Astrocyte of the cerebellum (primary cell): Measurements from ENCODE around the gene HLCS.

Experiments used
- DNase-seq: peaks from one replicate; pipeline ENCODE4 v3.0.0-alpha.2; 2011; ENCODE audit warnings: low read depth
- H3K4me3 ChIP-seq: 2 replicates; pipeline ENCODE4 v1.5.1; 2011; ENCODE audit warnings: mild to moderate bottlenecking, low read depth, low read length, moderate library complexity
- in situ Hi-C: cut with HindIII; loops from 2 replicates; pipeline ENCODE4 v1.10.0; 2017; ENCODE audit warnings: low sequenced_read_pairs
- TF ChIP-seq, protein P1 (sequence below): IDR thresholded peaks from 2 replicates; pipeline ENCODE4 v1.5.1; 2012; ENCODE audit warnings: low read length, low read depth, moderate library complexity, mild to moderate bottlenecking; ENCODE audit errors: missing control alignments

HLCS gene

DNA sequence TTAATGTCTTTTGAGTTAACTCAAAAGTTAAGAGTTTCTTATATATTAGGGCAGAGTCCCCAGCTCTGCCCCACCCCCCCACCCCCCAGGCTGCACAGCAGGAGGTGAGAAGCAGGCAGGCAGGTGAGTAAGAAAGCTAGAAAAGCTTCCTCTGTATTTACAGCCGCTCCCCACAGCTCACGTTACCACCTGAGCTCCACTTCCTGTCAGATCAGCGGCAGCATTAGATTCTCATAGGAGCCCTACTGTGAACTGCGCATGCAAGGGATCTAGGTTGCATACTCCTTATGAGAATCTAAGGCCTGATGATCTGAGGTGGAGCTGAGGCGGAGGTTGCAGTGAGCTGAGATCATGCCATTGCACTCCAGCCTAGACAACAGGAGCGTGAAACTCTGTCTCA, 185.6 kb downstream of the HLCS start:
- DNase-seq, result no peak
- TF ChIP-seq, protein P1, sequence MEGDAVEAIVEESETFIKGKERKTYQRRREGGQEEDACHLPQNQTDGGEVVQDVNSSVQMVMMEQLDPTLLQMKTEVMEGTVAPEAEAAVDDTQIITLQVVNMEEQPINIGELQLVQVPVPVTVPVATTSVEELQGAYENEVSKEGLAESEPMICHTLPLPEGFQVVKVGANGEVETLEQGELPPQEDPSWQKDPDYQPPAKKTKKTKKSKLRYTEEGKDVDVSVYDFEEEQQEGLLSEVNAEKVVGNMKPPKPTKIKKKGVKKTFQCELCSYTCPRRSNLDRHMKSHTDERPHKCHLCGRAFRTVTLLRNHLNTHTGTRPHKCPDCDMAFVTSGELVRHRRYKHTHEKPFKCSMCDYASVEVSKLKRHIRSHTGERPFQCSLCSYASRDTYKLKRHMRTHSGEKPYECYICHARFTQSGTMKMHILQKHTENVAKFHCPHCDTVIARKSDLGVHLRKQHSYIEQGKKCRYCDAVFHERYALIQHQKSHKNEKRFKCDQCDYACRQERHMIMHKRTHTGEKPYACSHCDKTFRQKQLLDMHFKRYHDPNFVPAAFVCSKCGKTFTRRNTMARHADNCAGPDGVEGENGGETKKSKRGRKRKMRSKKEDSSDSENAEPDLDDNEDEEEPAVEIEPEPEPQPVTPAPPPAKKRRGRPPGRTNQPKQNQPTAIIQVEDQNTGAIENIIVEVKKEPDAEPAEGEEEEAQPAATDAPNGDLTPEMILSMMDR, result no peak
- in situ Hi-C loops, result loop anchor here (10.0 kb wide), 1 partner anchor 56 kb away; no protein-coding TSS in a partner anchor
- H3K4me3 ChIP-seq, result no peak overlapping the region

DNA sequence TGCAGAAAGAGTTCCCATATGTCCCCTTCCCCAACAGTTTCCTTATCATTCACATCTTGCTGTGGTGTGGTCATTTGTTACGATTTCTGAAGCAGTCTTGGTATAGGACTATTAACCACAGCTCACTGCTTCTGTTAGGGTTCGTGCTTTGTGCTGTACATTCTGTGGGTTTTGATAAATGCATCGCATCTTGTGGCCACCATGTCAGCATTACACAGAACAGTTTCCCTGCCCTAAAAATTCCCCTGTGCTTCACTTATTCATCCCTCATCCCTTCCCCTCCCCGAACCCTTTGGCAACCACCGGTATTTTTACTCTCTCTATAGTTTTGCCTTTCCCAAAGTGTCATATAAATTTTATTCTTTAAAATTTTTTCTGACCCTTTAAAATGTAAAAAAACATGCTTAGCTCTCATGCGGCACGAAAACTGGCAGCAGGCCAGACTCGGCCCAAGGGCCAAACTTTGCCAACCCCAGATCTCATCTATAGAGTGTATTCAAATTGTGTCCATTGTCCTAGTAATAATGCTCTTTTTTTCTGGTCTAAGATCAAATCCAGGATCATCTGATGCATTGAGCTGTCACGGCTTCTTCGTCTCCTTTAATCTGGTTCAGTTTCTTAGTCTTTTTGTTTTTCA, 189.4 kb downstream of the HLCS start:
- no peak for DNase-seq
- TF ChIP-seq, protein P1, result no peak
- H3K4me3 ChIP-seq, result no peak overlapping the region
- in situ Hi-C loops, result no loop called here

DNA sequence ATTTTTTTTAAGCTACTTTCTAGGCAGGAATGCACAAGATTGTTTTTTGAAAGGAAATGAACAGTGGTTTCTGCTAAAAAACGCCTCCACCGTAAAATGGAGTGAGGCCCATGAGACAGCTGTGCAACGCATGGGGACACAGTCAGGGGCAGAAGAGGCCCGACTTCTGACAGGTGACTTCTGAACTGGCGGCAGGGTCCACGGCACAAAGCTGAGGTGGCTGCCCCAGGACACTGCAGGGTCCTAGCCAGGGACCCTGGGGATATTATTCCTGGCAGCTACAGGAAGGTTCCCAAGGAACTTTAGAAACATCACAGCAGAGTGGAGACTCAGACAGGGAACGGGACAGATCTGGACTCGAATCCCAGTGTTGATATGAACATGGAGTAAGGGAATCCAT, 192.5 kb downstream of the HLCS start:
- TF ChIP-seq, protein P1, result no peak
- H3K4me3 ChIP-seq, result no peak overlapping the region
- DNase-seq, result no peak
- in situ Hi-C loops, result no loop called here

DNA sequence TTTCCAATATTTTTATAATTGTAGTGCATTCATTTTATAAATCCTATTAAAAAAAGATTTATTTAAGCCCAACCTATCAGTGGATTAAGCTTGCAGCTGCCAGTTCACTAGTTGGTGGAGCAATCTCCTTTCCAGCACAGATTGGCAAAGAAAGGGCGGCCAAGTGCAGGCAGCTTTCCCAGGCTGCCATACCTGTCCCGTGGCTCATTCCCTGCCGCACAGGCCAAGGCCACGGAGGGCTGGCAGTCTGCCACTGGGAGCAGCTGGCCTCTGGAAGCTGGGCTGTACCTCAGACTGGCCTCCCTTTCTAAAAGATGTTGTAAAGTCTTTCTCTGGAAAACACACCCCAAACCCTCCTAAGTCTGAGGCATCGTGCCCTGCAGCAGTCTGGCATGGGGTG, 193.4 kb downstream of the HLCS start:
- H3K4me3 ChIP-seq, result no peak overlapping the region
- TF ChIP-seq, protein P1, result no peak
- DNase-seq, result peak; percentile 65
- in situ Hi-C loops, result no loop called here

DNA sequence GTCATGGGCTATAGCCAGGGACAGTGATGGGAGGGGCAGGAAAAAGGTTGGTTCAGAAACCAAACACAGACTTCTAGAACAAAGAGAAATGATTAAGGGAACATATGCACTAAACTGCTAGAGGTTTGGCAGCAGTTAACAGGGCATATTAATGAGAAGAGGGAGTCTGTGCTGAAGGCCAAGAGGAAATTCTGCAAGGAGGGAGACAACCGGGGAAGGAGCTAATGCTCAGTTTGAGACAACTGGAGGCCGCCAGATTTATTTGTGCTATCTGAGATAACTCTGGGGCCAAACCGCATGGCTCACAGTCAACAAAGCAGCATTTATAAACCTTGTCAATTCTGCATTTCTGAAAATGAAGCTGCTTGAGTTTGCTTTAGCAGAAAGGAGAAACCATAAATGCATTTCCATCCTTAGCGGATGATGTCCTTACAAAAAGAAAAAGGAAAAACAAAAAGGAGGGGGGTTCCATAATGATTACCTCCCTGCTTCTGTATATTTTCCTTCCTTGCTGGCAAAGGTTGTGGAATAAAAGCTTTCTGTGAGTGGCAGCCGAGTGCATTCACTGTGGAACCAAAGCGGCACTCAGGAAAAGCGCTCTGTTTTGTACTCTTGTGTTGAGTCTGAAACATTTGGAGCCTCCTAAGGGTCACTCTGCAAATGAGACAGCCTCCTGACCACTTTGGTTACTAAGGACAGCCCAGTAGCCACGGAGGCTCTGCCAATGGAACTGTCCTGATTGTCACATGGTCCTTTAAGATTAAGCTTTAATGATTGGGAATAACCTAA, 197.2 kb downstream of the HLCS start:
- TF ChIP-seq, protein P1, result no peak
- DNase-seq, result peak; percentile 87
- H3K4me3 ChIP-seq, result no peak overlapping the region
- in situ Hi-C loops, result loop anchor here (5.0 to 10.0 kb wide), 2 partner anchors 102 to 354 kb away; no protein-coding TSS in a partner anchor

DNA sequence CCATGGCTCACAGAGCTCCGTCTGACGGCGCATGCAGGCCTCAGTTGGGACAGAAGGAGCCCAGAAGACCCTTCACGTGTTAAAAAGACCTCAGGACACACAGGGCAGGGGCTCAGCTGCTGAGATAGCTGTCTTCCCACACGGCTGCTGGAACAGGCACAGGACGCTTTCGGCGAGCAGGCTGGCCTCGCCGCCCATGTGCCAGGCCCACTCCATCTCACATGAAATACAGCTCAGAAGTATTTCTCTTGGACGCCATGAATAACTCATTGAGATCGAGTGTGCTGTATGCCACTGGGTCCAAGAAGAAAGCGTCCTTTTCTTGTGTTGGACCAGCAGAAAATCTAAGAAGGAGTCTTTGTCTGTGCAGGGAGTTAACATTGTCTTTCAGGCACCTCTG, 198.0 kb downstream of the HLCS start:
- in situ Hi-C loops, result loop anchor here (5.0 to 10.0 kb wide), 2 partner anchors 101 to 354 kb away; no protein-coding TSS in a partner anchor
- no peak overlapping the region for H3K4me3 ChIP-seq
- TF ChIP-seq, protein P1, result no peak
- DNase-seq, result no peak
